Fibroblast of skin of left quadriceps (primary cell): ENCODE results near the gene ZC3H14.

Experiments
- DNase-seq, 2 experiments: peaks; one replicate each; pipeline ENCODE4 v3.0.0-alpha.2; 2013; ENCODE audit warnings: low read depth in 2 of 2

The ZC3H14 gene

GRCh38 chr14:88604212-88604611 is 41.4 kb downstream of the ZC3H14 start:
- DNase-seq = no peak

GRCh38 chr14:88605594-88605993 is 42.8 kb downstream of the ZC3H14 start:
- no peak for DNase-seq

GRCh38 chr14:88607829-88608228 is 45.0 kb downstream of the ZC3H14 start:
- DNase-seq = no peak

- no peak for DNase-seq
Measured at GRCh38 chr14:88611878-88612277, 49.0 kb downstream of the ZC3H14 start.

- DNase-seq = no peak
Measured at GRCh38 chr14:88612981-88613380, 50.1 kb downstream of the ZC3H14 start.

- no peak for DNase-seq
Measured at GRCh38 chr14:88613552-88614010, 50.7 kb downstream of the ZC3H14 start.

GRCh38 chr14:88614218-88614907 is 51.5 kb downstream of the ZC3H14 start:
- peak; percentile 54 to 59 for DNase-seq

GRCh38 chr14:88616697-88617096 is 53.9 kb downstream of the ZC3H14 start:
- no peak for DNase-seq

GRCh38 chr14:88617479-88617878 is 54.6 kb downstream of the ZC3H14 start:
- DNase-seq = no peak

GRCh38 chr14:88618476-88618875 is 55.6 kb downstream of the ZC3H14 start:
- DNase-seq = no peak

GRCh38 chr14:88621100-88621499 is 58.3 kb downstream of the ZC3H14 start:
- no peak for DNase-seq

GRCh38 chr14:88625671-88626070 is 62.8 kb downstream of the ZC3H14 start:
- DNase-seq = no peak

- no peak for DNase-seq
Measured at GRCh38 chr14:88628033-88628432, 65.2 kb downstream of the ZC3H14 start.

- no peak for DNase-seq
Measured at GRCh38 chr14:88628462-88628861, 65.6 kb downstream of the ZC3H14 start.

GRCh38 chr14:88630565-88630964 is 67.7 kb downstream of the ZC3H14 start:
- no peak for DNase-seq

GRCh38 chr14:88631091-88631490 is 68.3 kb downstream of the ZC3H14 start:
- no peak for DNase-seq

GRCh38 chr14:88632512-88632911 is 69.7 kb downstream of the ZC3H14 start:
- no peak for DNase-seq

- DNase-seq = no peak
Measured at GRCh38 chr14:88639221-88639620, 76.4 kb downstream of the ZC3H14 start.

GRCh38 chr14:88660056-88660455 is 97.2 kb downstream of the ZC3H14 start:
- DNase-seq = peak; percentile 7 to 12

GRCh38 chr14:88667555-88668273 is 104.9 kb downstream of the ZC3H14 start:
- DNase-seq = peak; percentile 48 to 55

GRCh38 chr14:88668448-88669116 is 105.7 kb downstream of the ZC3H14 start:
- DNase-seq = no peak

GRCh38 chr14:88669346-88669745 is 106.5 kb downstream of the ZC3H14 start:
- DNase-seq = no peak
